ENCODE results near the gene PRDM1. TPM values are rescaled to one million over a fixed set of nuclear protein-coding genes. Genes with fewer than 3 reads are reported as not detected.

PRDM1 gene
- total and polyA plus RNA-seq, 8 donors = under 0.01 to 22.7 (median 5.0) TPM

DNA sequence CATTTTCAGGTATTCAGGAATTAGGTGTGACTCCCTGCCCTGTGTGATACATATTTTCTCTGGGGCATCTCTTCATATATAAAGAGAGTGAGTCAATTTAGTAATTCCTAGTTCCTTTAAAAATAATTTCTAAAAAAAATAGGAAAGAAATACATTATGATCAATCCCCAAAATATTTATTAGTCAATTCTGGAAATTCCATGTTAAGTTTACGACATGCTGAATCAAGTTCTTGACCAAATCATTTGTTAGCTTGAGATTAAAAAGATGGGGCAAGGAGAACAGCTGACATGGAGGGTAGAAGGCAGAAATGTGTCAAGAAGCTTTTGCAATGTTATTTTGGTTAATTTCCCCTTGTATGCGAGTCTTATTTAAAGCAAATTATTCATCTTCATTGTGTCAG is 22.7 kb upstream of the PRDM1 start:
- Histone ChIP-seq H3K4me1 (no peaks in the 10 kb centered on the region), H3K9me3 (no peaks in the 10 kb centered on the region), H3K27ac (no peak overlapping the region), H3K4me3 (no peak overlapping the region), H3K27me3 (peaks cover 0 to 10% (median 0%) of the 10 kb centered on the region in 3 donors), H3K36me3 (no peaks in the 10 kb centered on the region)
- DNase-seq = no peak
- TF ChIP-seq POLR2AphosphoS5 (IDR thresholded peaks at IDR 0.05) (no peak), POLR2A (IDR thresholded peaks at IDR 0.05) (no peak)
- intact Hi-C loops (cut with DNase I; ENCODE audit: low total_unique reads) = no loop called here
- WGBS, 5 donors = 86 to 97% (median 91%) methylated on average over 2 of the region's 2 CpGs

DNA sequence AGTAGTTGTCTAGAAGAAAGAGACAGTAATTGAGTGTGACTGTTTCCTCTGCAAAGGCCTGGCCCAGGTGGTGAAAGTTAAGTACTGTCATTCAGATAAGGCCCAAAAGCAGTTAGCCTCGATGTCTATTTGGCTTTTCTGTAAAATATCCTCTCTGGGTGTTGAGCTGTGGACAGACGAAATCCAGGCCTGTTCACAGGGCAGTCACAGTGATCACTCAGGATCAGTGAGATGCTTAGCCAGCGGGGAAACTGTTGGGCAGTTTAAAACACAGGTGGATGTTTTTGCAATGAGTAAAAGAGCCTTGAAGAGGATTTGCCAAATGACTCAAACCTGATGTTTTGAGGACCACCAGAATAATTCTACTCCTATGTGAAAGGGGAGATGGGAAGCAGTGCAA is 22.0 kb upstream of the PRDM1 start:
- Histone ChIP-seq H3K4me1 (no peaks in the 10 kb centered on the region), H3K36me3 (no peaks in the 10 kb centered on the region), H3K27me3 (peaks cover 0 to 10% (median 0%) of the 10 kb centered on the region in 3 donors), H3K9me3 (no peaks in the 10 kb centered on the region), H3K27ac (no peak overlapping the region), H3K4me3 (no peak overlapping the region)
- 57 to 77% (median 69%) methylated on average over 3 of the region's 3 CpGs for WGBS, 5 donors
- no peak for DNase-seq
- intact Hi-C loops (cut with DNase I; ENCODE audit: low total_unique reads) = no loop called here
- no peak for TF ChIP-seq POLR2A (IDR thresholded peaks at IDR 0.05)

DNA sequence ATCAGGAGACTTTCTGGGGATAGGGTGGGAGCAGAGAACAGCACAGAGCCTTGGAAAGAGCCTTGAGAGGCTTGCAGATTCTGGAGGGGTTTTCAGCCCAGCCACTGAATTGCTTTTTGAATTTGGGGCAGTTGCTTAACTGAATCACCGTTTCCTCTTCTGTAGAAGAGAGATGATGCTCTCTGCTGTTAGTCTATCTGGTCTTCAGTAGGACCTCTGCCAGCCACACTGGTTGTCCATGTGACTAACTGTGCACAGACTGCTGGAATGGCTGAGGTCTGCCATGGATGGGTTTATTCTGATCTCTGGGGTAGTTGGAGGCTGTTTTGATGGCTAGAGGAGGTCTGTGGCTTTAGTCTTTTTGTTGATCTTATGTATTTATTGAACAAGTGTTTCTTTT is 21.4 kb upstream of the PRDM1 start:
- 0 to 90% (median 86%) methylated on average over 1 of the region's 1 CpG for WGBS, 5 donors
- Histone ChIP-seq H3K4me1 (peaks cover 2 to 5% (median 4%) of the 10 kb centered on the region in 4 donors), H3K4me3 (no peak overlapping the region), H3K27ac (no peak overlapping the region), H3K9me3 (no peaks in the 10 kb centered on the region), H3K36me3 (no peaks in the 10 kb centered on the region), H3K27me3 (peaks cover 0 to 10% (median 0%) of the 10 kb centered on the region in 3 donors)
- no peak for DNase-seq
- intact Hi-C loops (cut with DNase I; ENCODE audit: low total_unique reads) = no loop called here
- no peak for TF ChIP-seq POLR2AphosphoS5 (IDR thresholded peaks at IDR 0.05)
- TF ChIP-seq POLR2A (IDR thresholded peaks at IDR 0.05) = no peak
- TF ChIP-seq, protein P1, sequence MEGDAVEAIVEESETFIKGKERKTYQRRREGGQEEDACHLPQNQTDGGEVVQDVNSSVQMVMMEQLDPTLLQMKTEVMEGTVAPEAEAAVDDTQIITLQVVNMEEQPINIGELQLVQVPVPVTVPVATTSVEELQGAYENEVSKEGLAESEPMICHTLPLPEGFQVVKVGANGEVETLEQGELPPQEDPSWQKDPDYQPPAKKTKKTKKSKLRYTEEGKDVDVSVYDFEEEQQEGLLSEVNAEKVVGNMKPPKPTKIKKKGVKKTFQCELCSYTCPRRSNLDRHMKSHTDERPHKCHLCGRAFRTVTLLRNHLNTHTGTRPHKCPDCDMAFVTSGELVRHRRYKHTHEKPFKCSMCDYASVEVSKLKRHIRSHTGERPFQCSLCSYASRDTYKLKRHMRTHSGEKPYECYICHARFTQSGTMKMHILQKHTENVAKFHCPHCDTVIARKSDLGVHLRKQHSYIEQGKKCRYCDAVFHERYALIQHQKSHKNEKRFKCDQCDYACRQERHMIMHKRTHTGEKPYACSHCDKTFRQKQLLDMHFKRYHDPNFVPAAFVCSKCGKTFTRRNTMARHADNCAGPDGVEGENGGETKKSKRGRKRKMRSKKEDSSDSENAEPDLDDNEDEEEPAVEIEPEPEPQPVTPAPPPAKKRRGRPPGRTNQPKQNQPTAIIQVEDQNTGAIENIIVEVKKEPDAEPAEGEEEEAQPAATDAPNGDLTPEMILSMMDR (IDR thresholded peaks at IDR 0.05) = no peak
- no peak for TF ChIP-seq EP300 (IDR thresholded peaks at IDR 0.05)

DNA sequence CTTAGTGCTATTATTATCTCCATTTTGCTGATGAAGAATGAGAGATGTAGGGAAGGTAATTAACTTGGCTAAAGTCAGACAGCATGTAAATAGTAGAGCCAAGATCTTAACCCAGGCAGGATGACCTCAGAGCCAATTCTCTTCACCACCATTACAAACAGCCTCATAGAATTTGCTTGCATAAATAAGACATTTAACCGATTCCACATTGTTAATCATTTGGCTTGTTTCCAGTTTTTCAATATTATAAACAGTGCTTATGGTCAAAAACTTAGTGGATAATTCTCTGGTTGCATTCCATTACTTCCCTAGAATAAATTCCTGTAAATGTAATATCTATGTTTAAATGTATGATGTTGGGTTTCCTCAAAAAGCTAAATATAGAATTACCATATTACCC is 19.1 kb upstream of the PRDM1 start:
- Histone ChIP-seq H3K4me3 (no peak overlapping the region), H3K27me3 (peaks cover 0 to 11% (median 0%) of the 10 kb centered on the region in 3 donors), H3K36me3 (no peaks in the 10 kb centered on the region), H3K27ac (no peak overlapping the region), H3K9me3 (no peaks in the 10 kb centered on the region), H3K4me1 (peaks cover 4 to 9% (median 6%) of the 10 kb centered on the region in 4 donors)
- DNase-seq = no peak
- 34 to 74% (median 55%) methylated on average over 1 of the region's 1 CpG for WGBS, 5 donors
- intact Hi-C loops (cut with DNase I; ENCODE audit: low total_unique reads) = no loop called here
- TF ChIP-seq POLR2A (IDR thresholded peaks at IDR 0.05) = no peak
- TF ChIP-seq, protein P1 (IDR thresholded peaks at IDR 0.05) = no peak
- TF ChIP-seq EP300 (IDR thresholded peaks at IDR 0.05) = no peak
- TF ChIP-seq POLR2AphosphoS5 (IDR thresholded peaks at IDR 0.05) = no peak

DNA sequence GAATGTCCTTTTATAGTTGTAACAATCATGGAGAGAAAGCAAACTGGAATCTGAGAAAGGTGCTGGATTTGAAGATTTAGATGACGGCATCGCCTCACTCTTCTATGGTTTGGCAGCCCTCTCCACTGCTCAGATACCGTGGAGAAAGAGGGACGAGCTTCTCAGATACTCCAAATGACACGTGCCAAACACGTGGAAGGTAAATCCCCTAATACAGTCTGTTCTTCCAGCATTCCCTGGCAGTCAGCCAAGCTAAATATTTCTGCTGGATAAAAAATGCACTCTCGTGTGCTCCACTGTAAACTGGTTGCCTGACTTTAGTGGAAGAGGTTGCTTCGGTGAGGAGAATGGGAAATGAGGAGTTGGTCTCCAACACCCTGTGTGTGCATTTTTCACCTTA is 16.7 kb upstream of the PRDM1 start:
- H3K27me3 ChIP-seq = peaks cover 0 to 14% (median 0%) of the 10 kb centered on the region in 3 donors
- no peaks in the 10 kb centered on the region for H3K9me3 ChIP-seq
- peak; percentile 48 to 87 for DNase-seq
- intact Hi-C loops (cut with DNase I; ENCODE audit: low total_unique reads) = no loop called here
- H3K36me3 ChIP-seq = no peaks in the 10 kb centered on the region
- H3K4me1 ChIP-seq = peaks cover 4 to 9% (median 6%) of the 10 kb centered on the region in 4 donors
- no peak overlapping the region for H3K27ac ChIP-seq
- TF ChIP-seq EP300 (IDR thresholded peaks at IDR 0.05) (no peak), POLR2AphosphoS5 (IDR thresholded peaks at IDR 0.05) (peak in 1 of 3 donors; percentile 12)
- H3K4me3 ChIP-seq = no peak overlapping the region
- 19 to 26% (median 21%) methylated on average over 8 of the region's 8 CpGs for WGBS, 5 donors

DNA sequence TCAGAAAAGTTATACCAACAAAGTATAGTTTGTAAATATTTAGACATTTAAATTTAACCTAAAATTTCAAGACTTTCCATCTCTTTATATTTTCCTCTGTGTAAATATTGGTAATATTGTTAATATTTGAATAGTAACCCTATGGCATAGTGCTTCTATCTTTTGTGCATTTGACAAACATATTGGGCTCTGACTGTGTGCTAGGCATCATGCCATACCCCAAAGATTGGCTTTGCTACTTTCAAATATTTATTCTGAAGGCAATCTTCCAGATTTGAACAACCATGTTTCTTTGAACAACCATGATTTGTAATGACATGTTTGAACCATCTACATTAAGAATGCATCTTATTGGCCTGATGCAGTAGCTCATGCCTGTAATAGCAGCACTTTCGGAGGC is 15.5 kb upstream of the PRDM1 start:
- no peak for DNase-seq
- Histone ChIP-seq H3K4me1 (peaks cover 4 to 9% (median 6%) of the 10 kb centered on the region in 4 donors), H3K27ac (no peak overlapping the region), H3K4me3 (no peak overlapping the region), H3K27me3 (peaks cover 0 to 14% (median 0%) of the 10 kb centered on the region in 3 donors), H3K9me3 (no peaks in the 10 kb centered on the region), H3K36me3 (no peaks in the 10 kb centered on the region)
- intact Hi-C loops (cut with DNase I; ENCODE audit: low total_unique reads) = no loop called here
- TF ChIP-seq POLR2A (IDR thresholded peaks at IDR 0.05) (no peak), POLR2AphosphoS5 (IDR thresholded peaks at IDR 0.05) (no peak), EP300 (IDR thresholded peaks at IDR 0.05) (no peak)
- TF ChIP-seq, protein P1 (IDR thresholded peaks at IDR 0.05) = no peak
- WGBS, 5 donors = 84 to 93% (median 87%) methylated on average over 1 of the region's 1 CpG

Measured in stomach (tissue), 9 donors.